IMR-90 (cell line): Measurements from ENCODE around the gene CLUH. TPM values are rescaled to one million over a fixed set of nuclear protein-coding genes. Genes with fewer than 3 reads are reported as not detected.

ENCODE experiments used
- ATAC-seq: fragments of 200-7000 bp; cut with Tn5 transposase; 2 replicates; pipeline ENCODE4 v1.9.1; 2020; ENCODE audit warnings: low read depth, mild to moderate bottlenecking, moderate library complexity
- BruUV-seq: library from RNA; stranded (reverse); fragments of 400-500 nt; replicated peaks from 2 replicates; lab custom pipeline; 2021; lab: Mats Ljungman, UMichigan
- CTCF ChIA-PET: fragments of 300-600 bp; formaldehyde crosslinking; extraction: SDS; loops from one replicate; lab custom pipeline; 2021; ENCODE audit warnings: antibody characterized with exemption; lab: Yijun Ruan, JAX
- POLR2A ChIA-PET: fragments of 300-600 bp; sonication (Branson Sonifier 250); formaldehyde crosslinking; loops from one replicate; lab custom pipeline; 2022; ENCODE audit warnings: antibody characterized with exemption; ENCODE audit not compliant: unreplicated experiment; lab: Charles Lee
- DNase-seq: peaks from one replicate; pipeline ENCODE4 v3.0.0; 2013
- H2AFZ ChIP-seq: replicated peaks from 2 replicates; pipeline ENCODE3; 2013; ENCODE audit warnings: low read length, mild to moderate bottlenecking; ENCODE audit not compliant: poor library complexity
- H2AK5ac ChIP-seq: 2 replicates; pipeline ENCODE4 v1.6.1; 2013; ENCODE audit warnings: low read depth, low read length, inconsistent platforms
- H2AK9ac ChIP-seq: replicated peaks from 2 replicates; pipeline ENCODE3; 2013; ENCODE audit warnings: mild to moderate bottlenecking, low read depth, low read length, moderate library complexity; ENCODE audit not compliant: poor library complexity
- H2BK120ac ChIP-seq: 2 replicates; pipeline ENCODE4 v1.6.1; 2013; ENCODE audit warnings: low read depth, low read length, inconsistent platforms
- H2BK15ac ChIP-seq: 3 replicates; pipeline ENCODE4 v1.6.1; 2013; ENCODE audit warnings: low read depth, low read length, inconsistent platforms
- H2BK20ac ChIP-seq: 2 replicates; pipeline ENCODE4 v1.6.1; 2013; ENCODE audit warnings: low read depth, mild to moderate bottlenecking, inconsistent platforms, low read length, moderate library complexity
- H2BK5ac ChIP-seq: 2 replicates; pipeline ENCODE4 v1.6.1; 2013; ENCODE audit warnings: mild to moderate bottlenecking, low read depth, low read length, inconsistent platforms; ENCODE audit not compliant: poor library complexity, severe bottlenecking
- H3K14ac ChIP-seq: replicated peaks from 2 replicates; pipeline ENCODE4 v1.6.1; 2013; ENCODE audit warnings: low read depth, low read length, inconsistent platforms
- H3K18ac ChIP-seq: 2 replicates; pipeline ENCODE4 v1.6.1; 2013; ENCODE audit warnings: low read depth, low read length, control low read depth
- H3K23ac ChIP-seq: 2 replicates; pipeline ENCODE4 v1.6.1; 2013; ENCODE audit warnings: low read depth, low read length, inconsistent platforms
- H3K27ac ChIP-seq: 2 replicates; pipeline ENCODE4 v1.5.1; 2013; ENCODE audit warnings: mild to moderate bottlenecking, control low read depth, low read length; ENCODE audit not compliant: insufficient read depth
- H3K27me3 ChIP-seq: 2 replicates; pipeline ENCODE4 v1.6.1; 2013; ENCODE audit warnings: low read length; ENCODE audit not compliant: control insufficient read depth, insufficient read depth
- H3K36me3 ChIP-seq: 2 replicates; pipeline ENCODE4 v1.6.1; 2013; ENCODE audit warnings: low read length, mixed read lengths; ENCODE audit not compliant: control insufficient read depth, insufficient read depth
- H3K4ac ChIP-seq: 2 replicates; pipeline ENCODE4 v1.6.1; 2013; ENCODE audit warnings: low read depth, low read length, inconsistent platforms
- H3K4me1 ChIP-seq: 2 replicates; pipeline ENCODE4 v1.6.1; 2013; ENCODE audit warnings: low read length, mixed read lengths; ENCODE audit not compliant: control insufficient read depth, insufficient read depth
- H3K4me2 ChIP-seq: 2 replicates; pipeline ENCODE4 v1.6.1; 2013; ENCODE audit warnings: low read depth, mild to moderate bottlenecking, control low read depth, low read length, moderate library complexity
- H3K4me3 ChIP-seq: 2 replicates; pipeline ENCODE4 v1.5.1; 2013; ENCODE audit warnings: low read depth, mild to moderate bottlenecking, control low read depth, low read length, moderate library complexity; ENCODE audit not compliant: insufficient read depth
- H3K56ac ChIP-seq: 2 replicates; pipeline ENCODE4 v1.6.1; 2013; ENCODE audit warnings: low read length, inconsistent platforms; ENCODE audit not compliant: insufficient read depth; ENCODE audit errors: extremely low read depth
- H3K79me1 ChIP-seq, 2 experiments: 2 replicates each; pipeline ENCODE4 v1.6.1; 2013; ENCODE audit warnings: low read length in 2 of 2, inconsistent platforms in 1 of 2, low read depth in 1 of 2
- H3K9ac ChIP-seq: 2 replicates; pipeline ENCODE4 v1.6.1; 2013; ENCODE audit warnings: low read depth, low read length, control low read depth
- H3K9me1 ChIP-seq: 2 replicates; pipeline ENCODE4 v1.6.1; 2013; ENCODE audit warnings: low read length, inconsistent platforms; ENCODE audit not compliant: insufficient read depth
- H3K9me3 ChIP-seq: 2 replicates; pipeline ENCODE4 v1.6.1; 2013; ENCODE audit warnings: low read length; ENCODE audit not compliant: control insufficient read depth, insufficient read depth
- H4K20me1 ChIP-seq: 2 replicates; pipeline ENCODE4 v1.6.1; 2013; ENCODE audit warnings: low read length, inconsistent platforms; ENCODE audit not compliant: insufficient read depth
- H4K5ac ChIP-seq: 2 replicates; pipeline ENCODE4 v1.6.1; 2013; ENCODE audit warnings: mild to moderate bottlenecking, low read depth, low read length, control low read depth
- H4K8ac ChIP-seq, 2 experiments: 2 replicates each; pipeline ENCODE4 v1.6.1; 2013; ENCODE audit warnings: low read depth in 2 of 2, low read length in 2 of 2, control low read depth in 1 of 2, inconsistent platforms in 1 of 2
- H4K91ac ChIP-seq: 2 replicates; pipeline ENCODE4 v1.6.1; 2013; ENCODE audit warnings: low read depth, low read length, inconsistent platforms; ENCODE audit not compliant: insufficient read depth
- CEBPB ChIP-seq: IDR thresholded peaks from 2 replicates; pipeline ENCODE4 v1.6.1; 2012; ENCODE audit warnings: low read depth, low read length, improper control_type of control experiment
- FOS ChIP-seq: fragments of 150-350 bp; IDR thresholded peaks from 2 replicates; pipeline ENCODE4 v1.6.1; 2016; ENCODE audit warnings: low read depth, low read length
- MAFK ChIP-seq: IDR thresholded peaks from 2 replicates; pipeline ENCODE4 v1.6.1; 2012; ENCODE audit warnings: low read depth, low read length, improper control_type of control experiment
- MXI1 ChIP-seq: IDR thresholded peaks from 2 replicates; pipeline ENCODE4 v1.6.1; 2012; ENCODE audit warnings: low read depth, mild to moderate bottlenecking, low read length, moderate library complexity, borderline replicate concordance
- NFE2L2 ChIP-seq: fragments of 150-350 bp; IDR thresholded peaks from 2 replicates; pipeline ENCODE4 v1.6.1; 2016; ENCODE audit warnings: low read depth, mild to moderate bottlenecking, low read length
- POLR2A ChIP-seq: IDR thresholded peaks from 2 replicates; pipeline ENCODE4 v1.6.1; 2012; ENCODE audit warnings: mild to moderate bottlenecking, low read depth, low read length
- RAD21 ChIP-seq: IDR thresholded peaks from 2 replicates; pipeline ENCODE4 v1.6.1; 2012; ENCODE audit warnings: low read length, improper control_type of control experiment
- RCOR1 ChIP-seq: IDR thresholded peaks from 2 replicates; pipeline ENCODE4 v1.6.1; 2012; ENCODE audit warnings: mild to moderate bottlenecking, low read length, improper control_type of control experiment; ENCODE audit not compliant: insufficient replicate concordance
- RFX5 ChIP-seq: IDR thresholded peaks from 2 replicates; pipeline ENCODE4 v1.8.0; 2012; ENCODE audit warnings: low read depth, mild to moderate bottlenecking, low read length, moderate library complexity
- SMC3 ChIP-seq: fragments of 150-350 bp; IDR thresholded peaks from 2 replicates; pipeline ENCODE4 v1.6.1; 2016; ENCODE audit warnings: low read depth, mild to moderate bottlenecking, antibody characterized with exemption, low read length, moderate library complexity
- WGBS, 2 experiments: methylation state at CpG; one replicate each; pipeline versions ENCODE4 v1.1.5 to v1.1.7; 2013; ENCODE audit warnings: missing lambda C conversion rate in 2 of 2; ENCODE audit not compliant: insufficient read length in 1 of 2; ENCODE audit errors: extremely low coverage in 2 of 2; 5-methylcytosine and 5-hydroxymethylcytosine counted together
- dilution Hi-C: fragments of 300-500 bp; cut with HindIII; formaldehyde crosslinking; loops from one replicate; pipeline ENCODE4 v1.14.3; 2018; ENCODE audit warnings: low sequenced_read_pairs; ENCODE audit not compliant: unreplicated experiment
- in situ Hi-C: fragments of 300-500 bp; cut with MboI; formaldehyde crosslinking; loops from 3 replicates; pipeline ENCODE4 v1.14.3; 2019; ENCODE audit warnings: low sequenced_read_pairs, inconsistent platforms, mixed read lengths
- intact Hi-C: fragments of 100-400 bp; cut with micrococcal nuclease; formaldehyde crosslinking; loops from 2 replicates; pipeline ENCODE4 v1.10.0; 2022
- polyA plus RNA-seq, 3 experiments: library from polyadenylated mRNA; depleted of rRNA; stranded (reverse); fragments of >200 nt; gene quantifications; 2 replicates each; pipeline ENCODE4 v1.2.3, GENCODE V29; 2012; ENCODE audit warnings: low replicate concordance in 1 of 3
- total RNA-seq: library from RNA; depleted of rRNA; stranded (reverse); fragments of >200 nt; gene quantifications from 2 replicates; pipeline ENCODE4 v1.2.3, GENCODE V29; 2012
- TF ChIP-seq, protein P1 (sequence below): fragments of 150-350 bp; IDR thresholded peaks from 2 replicates; pipeline ENCODE4 v1.6.1; 2016; ENCODE audit warnings: low read depth, mild to moderate bottlenecking, low read length, moderate library complexity, borderline replicate concordance
- TF ChIP-seq, protein P2 (sequence below): conservative IDR thresholded peaks from 2 replicates; pipeline ENCODE4 v1.5.1; 2012; ENCODE audit warnings: mild to moderate bottlenecking, low read depth, low read length, improper control_type of control experiment

The CLUH gene
- total and polyA plus RNA-seq, 2 of the 4 experiments (the other 2 are of a cell fraction): 12.9 to 42.0 TPM

- no peak for TF ChIP-seq MXI1
Measured at GRCh38 chr17:2688351-2689342, 22.9 kb downstream of the CLUH start (continued).

DNA sequence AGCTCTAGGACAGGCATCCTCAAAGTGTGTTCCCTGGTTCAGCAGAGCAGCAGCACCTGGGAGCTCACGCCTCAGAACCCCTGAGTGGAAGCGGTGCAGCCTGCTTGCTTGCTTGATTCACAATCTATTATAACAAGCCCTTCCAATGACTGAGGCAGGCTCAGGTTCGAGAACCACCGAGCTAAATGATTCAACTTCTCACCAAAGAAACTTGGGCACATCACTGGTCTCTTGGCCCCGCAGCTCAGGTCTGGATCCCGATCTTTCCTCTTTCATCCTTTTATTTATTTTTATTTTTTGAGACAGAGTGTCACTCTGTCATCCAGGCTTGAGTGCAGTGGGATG, 24.5 kb downstream of the CLUH start:
- intact Hi-C loops (no loop called here), in situ Hi-C loops (no loop called here), dilution Hi-C loops (no loop called here)
- ChIA-PET POLR2A (interaction anchor here (0.6 kb wide), 1 partner anchor 11 kb away, joined by 3 read pairs; no protein-coding TSS in a partner anchor), CTCF (no interaction called here)
- peak overlapping the region; percentile 7; the same call in 1 of the 2 replicates for H3K27ac ChIP-seq
- peaks cover 14% of the 10 kb centered on the region for H3K36me3 ChIP-seq
- DNase-seq (no peak), ATAC-seq (no peak)
- no peak overlapping the region for H3K56ac ChIP-seq
- no peaks in the 10 kb centered on the region for H3K27me3 ChIP-seq
- no peak overlapping the region for H3K9ac ChIP-seq
- H3K4me1 ChIP-seq: peaks cover 6% of the 10 kb centered on the region; the same call in 1 of the 2 replicates
- peak overlapping the region; percentile 16 for H2AFZ ChIP-seq
- peak overlapping the region; percentile 70; the same call in 1 of the 2 replicates for H3K23ac ChIP-seq
- no peak overlapping the region for H2BK120ac ChIP-seq
- H2AK9ac ChIP-seq: peak overlapping the region; percentile 80
- H3K14ac ChIP-seq: no peak overlapping the region
- WGBS, 2 experiments: no CpG with 5 or more reads among the region's 6 CpGs
- peaks cover 13% of the 10 kb centered on the region; the same call in 1 of the 2 replicates for H3K9me1 ChIP-seq
- no peak overlapping the region for H2BK5ac ChIP-seq
- peaks cover 3 to 48% of the 10 kb centered on the region in 2 experiments; a peak in 3 of 4 replicates for H3K79me1 ChIP-seq
- no peak overlapping the region for H3K4me3 ChIP-seq
- no peaks in the 10 kb centered on the region for H3K9me3 ChIP-seq
- BruUV-seq: no TSS peak
- H4K20me1 ChIP-seq: peaks cover 45% of the 10 kb centered on the region
- no peak overlapping the region; the same call in 1 of the 2 replicates for H4K91ac ChIP-seq
- H4K8ac ChIP-seq: no peak overlapping the region
- H4K5ac ChIP-seq: no peak overlapping the region
- H3K4me2 ChIP-seq: no peak overlapping the region; the same call in 1 of the 2 replicates
- no peak overlapping the region for H3K18ac ChIP-seq
- no peak overlapping the region for H2BK15ac ChIP-seq
- H3K4ac ChIP-seq: no peak overlapping the region
- H2BK20ac ChIP-seq: no peak overlapping the region
- H2AK5ac ChIP-seq: no peak overlapping the region
- TF ChIP-seq NFE2L2: no peak
- TF ChIP-seq RCOR1: no peak
- no peak for TF ChIP-seq RFX5
- no peak for TF ChIP-seq FOS
- TF ChIP-seq, protein P1, sequence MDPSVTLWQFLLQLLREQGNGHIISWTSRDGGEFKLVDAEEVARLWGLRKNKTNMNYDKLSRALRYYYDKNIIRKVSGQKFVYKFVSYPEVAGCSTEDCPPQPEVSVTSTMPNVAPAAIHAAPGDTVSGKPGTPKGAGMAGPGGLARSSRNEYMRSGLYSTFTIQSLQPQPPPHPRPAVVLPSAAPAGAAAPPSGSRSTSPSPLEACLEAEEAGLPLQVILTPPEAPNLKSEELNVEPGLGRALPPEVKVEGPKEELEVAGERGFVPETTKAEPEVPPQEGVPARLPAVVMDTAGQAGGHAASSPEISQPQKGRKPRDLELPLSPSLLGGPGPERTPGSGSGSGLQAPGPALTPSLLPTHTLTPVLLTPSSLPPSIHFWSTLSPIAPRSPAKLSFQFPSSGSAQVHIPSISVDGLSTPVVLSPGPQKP: no peak
- TF ChIP-seq POLR2A: no peak
- no peak for TF ChIP-seq MAFK
- TF ChIP-seq, protein P2, sequence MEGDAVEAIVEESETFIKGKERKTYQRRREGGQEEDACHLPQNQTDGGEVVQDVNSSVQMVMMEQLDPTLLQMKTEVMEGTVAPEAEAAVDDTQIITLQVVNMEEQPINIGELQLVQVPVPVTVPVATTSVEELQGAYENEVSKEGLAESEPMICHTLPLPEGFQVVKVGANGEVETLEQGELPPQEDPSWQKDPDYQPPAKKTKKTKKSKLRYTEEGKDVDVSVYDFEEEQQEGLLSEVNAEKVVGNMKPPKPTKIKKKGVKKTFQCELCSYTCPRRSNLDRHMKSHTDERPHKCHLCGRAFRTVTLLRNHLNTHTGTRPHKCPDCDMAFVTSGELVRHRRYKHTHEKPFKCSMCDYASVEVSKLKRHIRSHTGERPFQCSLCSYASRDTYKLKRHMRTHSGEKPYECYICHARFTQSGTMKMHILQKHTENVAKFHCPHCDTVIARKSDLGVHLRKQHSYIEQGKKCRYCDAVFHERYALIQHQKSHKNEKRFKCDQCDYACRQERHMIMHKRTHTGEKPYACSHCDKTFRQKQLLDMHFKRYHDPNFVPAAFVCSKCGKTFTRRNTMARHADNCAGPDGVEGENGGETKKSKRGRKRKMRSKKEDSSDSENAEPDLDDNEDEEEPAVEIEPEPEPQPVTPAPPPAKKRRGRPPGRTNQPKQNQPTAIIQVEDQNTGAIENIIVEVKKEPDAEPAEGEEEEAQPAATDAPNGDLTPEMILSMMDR: no peak
- TF ChIP-seq RAD21: no peak
- TF ChIP-seq CEBPB: no peak
- TF ChIP-seq SMC3: no peak
- TF ChIP-seq MXI1: no peak
